A549 (cell line): ENCODE measurements around the gene CD68.

Experiments used
- CEBPB ChIP-seq, 2 experiments: fragments of >200 bp in 1 of 2; sonication (Bioruptor Twin) in 1 of 2; formaldehyde crosslinking in 1 of 2; IDR thresholded peaks; 2 replicates each; pipeline ENCODE4 v1.6.1; 2012 to 2016
- CTCF ChIP-seq: fragments of >200 bp; sonication (Bioruptor Twin); formaldehyde crosslinking; IDR thresholded peaks from 3 replicates; pipeline ENCODE4 v1.5.1; 2016
- E2F6 ChIP-seq: IDR thresholded peaks from 2 replicates; pipeline ENCODE4 v1.6.1; 2012; ENCODE audit warnings: low read depth, borderline replicate concordance
- EHF ChIP-seq: fragments of 250-450 bp; sonication (Bioruptor Pico); IDR thresholded peaks from 2 replicates; pipeline ENCODE4 v1.5.0; 2020; ENCODE audit warnings: mild to moderate bottlenecking
- EP300 ChIP-seq, 2 experiments: fragments of >200 bp; sonication (Bioruptor Twin); formaldehyde crosslinking; IDR thresholded peaks; 2 replicates in 1 of 2; 3 replicates in 1 of 2; pipeline ENCODE4 v1.6.1; 2016 to 2017
- JUNB ChIP-seq: fragments of >200 bp; sonication (Bioruptor Twin); formaldehyde crosslinking; IDR thresholded peaks from 2 replicates; pipeline ENCODE4 v1.6.1; 2016
- POLR2A ChIP-seq: IDR thresholded peaks from 2 replicates; pipeline ENCODE4 v1.6.1; 2012; ENCODE audit warnings: mild to moderate bottlenecking, low read length
- RARB ChIP-seq: fragments of 250-450 bp; sonication (Bioruptor Pico); IDR thresholded peaks from 2 replicates; pipeline ENCODE4 v1.8.0; 2021; ENCODE audit warnings: mild to moderate bottlenecking, moderate library complexity
- REST ChIP-seq: fragments of 200-600 bp; sonication (generic); IDR thresholded peaks from 2 replicates; pipeline ENCODE4 v1.6.1; 2016; ENCODE audit warnings: antibody characterized with exemption, mild to moderate bottlenecking, moderate library complexity
- RFX5 ChIP-seq: fragments of 450-650 bp; IDR thresholded peaks from 2 replicates; pipeline ENCODE4 v1.7.1; 2014; ENCODE audit warnings: antibody characterized with exemption, mild to moderate bottlenecking, moderate library complexity
- TF ChIP-seq, protein P1 (sequence below): IDR thresholded peaks from 2 replicates; pipeline ENCODE4 v1.6.1; 2012
- TF ChIP-seq, protein P2 (sequence below): IDR thresholded peaks from 2 replicates; pipeline ENCODE4 v1.6.1; 2012

- TF ChIP-seq, protein P1, sequence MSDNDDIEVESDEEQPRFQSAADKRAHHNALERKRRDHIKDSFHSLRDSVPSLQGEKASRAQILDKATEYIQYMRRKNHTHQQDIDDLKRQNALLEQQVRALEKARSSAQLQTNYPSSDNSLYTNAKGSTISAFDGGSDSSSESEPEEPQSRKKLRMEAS = no peak
- TF ChIP-seq CTCF (no peak), E2F6 (no peak), RFX5 (no peak), REST (no peak), RARB (CRISPR knock-in tag) (no peak), JUNB (no peak), POLR2A (no peak), EHF (CRISPR knock-in tag) (no peak), EP300 (IDR thresholded peaks at IDR 0.05) (no peak), CEBPB (IDR thresholded peaks at IDR 0.05) (no peak)
- TF ChIP-seq, protein P2, sequence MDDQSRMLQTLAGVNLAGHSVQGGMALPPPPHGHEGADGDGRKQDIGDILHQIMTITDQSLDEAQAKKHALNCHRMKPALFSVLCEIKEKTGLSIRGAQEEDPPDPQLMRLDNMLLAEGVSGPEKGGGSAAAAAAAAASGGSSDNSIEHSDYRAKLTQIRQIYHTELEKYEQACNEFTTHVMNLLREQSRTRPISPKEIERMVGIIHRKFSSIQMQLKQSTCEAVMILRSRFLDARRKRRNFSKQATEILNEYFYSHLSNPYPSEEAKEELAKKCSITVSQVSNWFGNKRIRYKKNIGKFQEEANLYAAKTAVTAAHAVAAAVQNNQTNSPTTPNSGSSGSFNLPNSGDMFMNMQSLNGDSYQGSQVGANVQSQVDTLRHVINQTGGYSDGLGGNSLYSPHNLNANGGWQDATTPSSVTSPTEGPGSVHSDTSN = no peak
These were observed 10.7 kb downstream of the CD68 start, which contains the start of gene SOX15 for GRCh38 chr17:7589891-7590691.
